Caki2 (cell line): ENCODE data around the gene WWOX. TPM values are rescaled to one million over a fixed set of nuclear protein-coding genes. Genes with fewer than 3 reads are reported as not detected.
A peak's percentile ranks its signal among the peaks of the same experiment; 100 is the strongest.

Experiments
- DNase-seq: peaks from one replicate; pipeline ENCODE4 v3.0.0-alpha.2; 2015; ENCODE audit warnings: low read depth
- in situ Hi-C: cut with HindIII; loops from 2 replicates; pipeline ENCODE4 v1.10.0; 2016; ENCODE audit warnings: low sequenced_read_pairs, low pct_unique_long_range_greater_than_20kb, mixed read lengths
- total RNA-seq: library from RNA; depleted of rRNA; stranded (reverse); fragments of >200 nt; shearing (Covaris generic); gene quantifications from 2 replicates; pipeline ENCODE4 v1.2.3, GENCODE V29; 2014; ENCODE audit warnings: low replicate concordance

The WWOX gene
- total RNA-seq, 1 experiment from 2014 or later, result 15.1 TPM

DNA sequence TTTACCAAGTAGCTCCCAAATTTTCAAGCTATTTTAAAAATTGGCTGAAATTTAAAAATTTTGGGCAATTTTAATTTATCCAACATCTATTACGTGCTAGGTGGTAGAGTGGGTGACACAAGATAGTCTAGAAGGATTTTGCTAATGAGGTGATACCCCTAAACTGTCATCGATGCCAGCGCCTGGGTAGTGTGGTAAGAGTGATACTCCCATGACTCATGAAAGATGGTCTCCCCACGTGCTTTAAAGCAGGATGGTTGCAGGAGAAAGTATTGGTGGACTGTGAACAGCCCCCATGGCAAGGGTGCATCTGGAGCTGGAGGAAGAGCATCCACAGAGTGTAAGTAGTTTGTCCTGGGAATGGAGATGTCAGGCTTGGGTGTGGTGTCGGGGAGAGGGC is 77.8 kb downstream of the WWOX start:
- DNase-seq, result no peak
- in situ Hi-C loops, result no loop called here

GRCh38 chr16:78177987-78178386 is 78.5 kb downstream of the WWOX start:
- no peak for DNase-seq
- in situ Hi-C loops, result no loop called here

GRCh38 chr16:78179666-78180065 is 80.2 kb downstream of the WWOX start:
- DNase-seq, result no peak
- in situ Hi-C loops, result no loop called here

GRCh38 chr16:78180349-78180748 is 80.9 kb downstream of the WWOX start:
- DNase-seq, result no peak
- in situ Hi-C loops, result no loop called here

DNA sequence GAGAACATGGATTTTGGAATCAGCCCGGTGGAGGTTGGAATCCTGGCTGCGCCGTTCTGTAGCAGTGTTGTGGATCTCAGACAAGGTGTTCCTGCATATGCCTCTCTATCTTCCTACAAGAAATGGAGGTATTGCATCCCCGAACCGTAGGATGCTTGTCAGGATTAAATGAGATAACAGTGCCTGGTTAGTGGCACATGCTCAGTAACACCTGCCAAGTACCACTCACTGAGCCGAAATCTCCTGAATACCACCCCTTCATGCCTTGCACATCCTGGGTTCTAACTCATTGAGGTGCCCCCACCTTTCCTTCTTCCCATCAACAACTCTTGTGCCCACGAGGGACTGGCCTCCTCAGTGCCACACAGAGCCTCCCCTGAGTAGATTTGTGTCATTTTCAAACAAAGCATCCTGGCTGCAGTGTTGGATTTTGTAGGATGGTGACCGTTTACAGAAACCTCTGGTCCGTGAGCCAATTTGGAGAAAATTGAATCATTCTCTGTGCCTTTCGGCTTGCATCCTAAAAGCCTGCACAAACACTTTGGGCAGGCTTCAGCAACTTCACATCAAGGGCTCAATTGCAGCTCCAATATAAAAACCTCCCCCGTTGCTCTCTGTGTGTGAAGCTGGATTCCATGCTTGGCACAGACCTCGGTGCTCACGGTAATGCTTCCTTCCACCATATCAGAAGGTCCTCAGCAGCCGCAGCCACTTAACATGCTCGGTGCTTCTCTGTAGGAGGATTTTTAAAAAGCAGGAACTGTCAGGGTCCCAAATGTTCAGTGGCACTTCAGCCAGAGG is 84.2 kb downstream of the WWOX start:
- no peak for DNase-seq

DNA sequence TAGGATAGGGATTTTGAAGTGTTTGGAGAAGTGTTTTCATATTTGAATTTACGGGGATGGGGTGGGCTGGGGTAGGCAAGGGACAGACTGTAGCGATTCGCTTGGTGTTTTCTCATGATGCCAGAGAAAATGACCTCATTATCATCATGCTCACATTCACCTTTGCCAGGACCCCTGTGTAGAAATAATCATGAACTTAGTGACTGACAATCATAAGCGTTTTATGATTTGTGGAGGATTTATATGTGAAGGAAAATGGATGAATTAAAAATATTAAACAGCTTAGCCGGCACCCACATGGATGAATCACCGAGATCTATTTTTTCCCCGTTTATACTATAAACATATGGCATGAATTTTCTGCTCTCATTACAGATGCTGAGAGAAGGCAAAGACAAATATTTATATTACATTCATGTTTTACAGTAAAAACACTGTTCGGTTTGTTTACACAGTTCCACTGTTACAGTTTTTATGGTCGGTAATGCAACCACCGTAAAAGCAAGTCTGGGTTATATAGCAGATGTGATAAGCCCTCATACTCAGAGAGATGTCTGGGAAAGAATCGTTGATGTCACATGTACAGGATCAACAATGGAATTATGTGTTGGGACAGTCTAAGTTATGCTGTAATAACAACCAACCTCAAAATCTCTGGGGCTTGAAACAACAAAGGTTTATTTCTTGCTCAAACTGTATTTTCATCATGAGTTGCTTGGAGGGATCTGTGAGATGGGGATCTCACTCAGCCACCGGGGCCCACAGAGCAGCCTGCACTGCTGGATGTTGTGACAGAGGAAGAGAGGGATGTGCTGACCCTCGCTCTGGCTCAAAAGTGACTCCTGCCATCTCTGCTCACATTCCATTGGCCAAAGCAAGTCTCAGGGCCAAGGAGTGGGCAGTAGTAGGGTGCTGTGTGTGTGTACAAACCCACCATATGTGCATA is 85.1 kb downstream of the WWOX start:
- peak; percentile 77 for DNase-seq
- in situ Hi-C loops, result no loop called here

More for the DNA sequence above, 84.2 kb downstream of the WWOX start:
- in situ Hi-C loops, result no loop called here

GRCh38 chr16:78189121-78189520 is 89.7 kb downstream of the WWOX start:
- no peak for DNase-seq
- in situ Hi-C loops, result no loop called here

DNA sequence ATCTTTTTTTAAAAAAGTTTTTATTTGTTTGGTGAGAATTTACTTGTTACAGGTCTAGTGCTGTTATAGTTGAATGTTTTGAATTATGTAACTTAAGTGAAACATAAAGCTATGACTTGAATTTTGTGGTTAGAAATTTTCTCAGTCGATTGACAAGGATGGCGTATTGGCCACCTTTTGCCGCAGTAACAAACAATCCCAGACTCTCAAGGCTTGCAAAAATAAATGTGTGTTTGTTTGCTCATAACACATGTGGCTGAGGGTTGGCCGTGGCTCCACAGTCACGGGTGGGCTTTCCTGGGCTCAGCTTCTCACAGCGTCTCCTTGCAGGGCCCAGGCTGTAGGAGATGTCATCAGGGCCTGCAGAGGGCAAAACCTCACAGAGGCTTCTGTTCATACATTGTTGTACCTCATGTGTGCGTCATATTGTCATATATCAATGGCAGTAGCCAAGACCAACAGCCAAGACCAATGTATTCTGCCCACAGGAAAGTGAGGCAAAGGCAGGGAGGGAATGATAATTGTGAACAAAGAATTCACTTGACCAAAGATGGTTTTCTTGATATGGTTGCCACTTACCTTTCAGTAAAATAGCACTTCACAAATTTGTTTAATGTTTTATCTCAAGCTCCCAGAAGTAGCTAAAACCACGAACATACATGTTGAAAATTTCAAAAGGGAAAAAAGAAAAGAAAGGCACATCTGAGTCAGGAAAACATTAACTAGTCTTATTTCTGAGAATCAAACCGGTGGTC is 93.5 kb downstream of the WWOX start:
- in situ Hi-C loops, result no loop called here

DNA sequence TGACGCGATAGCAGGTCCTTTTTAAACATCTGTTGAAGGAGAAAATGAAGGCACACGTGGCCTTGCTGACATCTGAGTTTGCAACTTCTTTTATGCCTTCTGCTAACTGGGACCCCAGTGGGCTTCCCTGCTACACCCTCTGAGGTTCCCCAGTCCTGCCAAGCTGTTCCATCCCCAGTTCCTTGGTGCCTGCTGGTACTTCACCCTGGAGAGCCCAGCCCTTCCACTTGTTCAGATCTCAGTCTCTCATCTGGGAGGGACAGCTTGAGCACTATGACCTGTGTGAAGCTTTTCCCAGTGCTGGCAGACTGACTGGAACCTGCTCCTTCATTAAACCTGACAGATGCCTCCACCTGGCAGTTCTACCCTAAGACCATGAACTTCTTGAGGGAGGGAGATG is 95.5 kb downstream of the WWOX start:
- DNase-seq, result no peak
- in situ Hi-C loops, result no loop called here

More for the DNA sequence above, 93.5 kb downstream of the WWOX start:
- DNase-seq, result no peak

DNA sequence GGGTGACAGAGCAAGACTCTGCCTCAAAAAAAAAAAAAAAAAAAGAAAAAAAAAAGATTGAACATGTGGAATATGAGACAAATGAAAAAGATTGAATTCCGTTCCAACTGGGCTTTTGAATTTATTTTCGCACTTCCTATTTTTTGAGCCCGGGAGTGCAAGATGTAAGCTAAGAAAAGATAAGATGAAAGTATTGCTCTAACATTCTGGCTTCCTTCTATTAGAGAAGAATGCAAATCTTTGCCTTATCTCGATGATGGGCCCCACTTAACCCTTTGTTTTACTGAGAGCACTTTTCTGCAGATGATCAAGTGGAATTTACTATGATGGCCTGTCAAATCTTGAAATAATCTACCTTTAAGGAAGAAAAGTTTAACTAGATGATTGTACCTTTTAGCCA is 96.3 kb downstream of the WWOX start:
- DNase-seq, result no peak
- in situ Hi-C loops, result no loop called here

DNA sequence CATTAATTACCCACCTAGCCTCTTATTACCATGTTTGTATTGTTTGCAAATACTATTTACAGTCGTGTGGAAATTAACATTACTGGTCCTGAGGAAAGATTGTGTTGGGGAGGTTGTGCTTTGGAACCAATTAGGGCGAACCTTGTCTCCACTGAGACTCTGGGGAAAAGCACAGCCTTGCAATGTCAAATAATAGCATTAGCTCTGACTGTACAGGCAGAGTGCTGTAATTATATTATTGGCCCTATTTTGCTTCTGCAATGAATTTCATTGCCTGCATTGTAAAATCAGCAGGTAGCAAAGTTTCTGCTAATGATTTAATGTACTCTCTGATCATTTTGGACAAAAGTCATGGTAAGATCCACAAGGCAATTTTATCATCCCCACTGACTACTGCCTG is 97.0 kb downstream of the WWOX start:
- no peak for DNase-seq
- in situ Hi-C loops, result no loop called here

- in situ Hi-C loops, result no loop called here
- no peak for DNase-seq
Measured at GRCh38 chr16:78198288-78198687, 98.8 kb downstream of the WWOX start.

- DNase-seq, result no peak
- in situ Hi-C loops, result no loop called here
Measured at GRCh38 chr16:78199325-78200022, 100.0 kb downstream of the WWOX start.

GRCh38 chr16:78200023-78200389 is 100.6 kb downstream of the WWOX start:
- in situ Hi-C loops, result no loop called here
- no peak for DNase-seq

GRCh38 chr16:78200623-78201096 is 101.2 kb downstream of the WWOX start:
- no peak for DNase-seq
- in situ Hi-C loops, result no loop called here

DNA sequence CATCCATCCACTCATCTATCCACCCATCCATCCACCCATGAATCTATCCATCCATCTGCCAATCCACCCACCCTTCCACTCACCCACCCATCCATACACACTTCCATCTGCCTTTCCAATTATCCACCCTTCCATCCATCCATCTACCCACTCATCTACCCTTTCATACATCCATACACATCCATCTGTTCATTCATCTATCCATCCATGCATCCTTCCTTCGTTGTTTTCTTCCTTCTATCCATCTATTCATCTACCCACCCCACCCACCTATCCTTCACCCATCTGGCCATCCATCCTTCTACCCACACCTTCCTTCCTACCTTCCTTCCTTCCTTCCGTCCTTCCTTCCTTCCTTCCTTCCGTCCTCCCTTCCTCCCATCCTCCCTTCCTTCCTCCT is 106.1 kb downstream of the WWOX start:
- DNase-seq, result no peak

GRCh38 chr16:78206623-78207223 is 107.3 kb downstream of the WWOX start:
- in situ Hi-C loops, result no loop called here
- no peak for DNase-seq

More for the DNA sequence above, 106.1 kb downstream of the WWOX start:
- in situ Hi-C loops, result no loop called here
